ENCODE data around the gene TBCD.

- TF ChIP-seq TBP (optimal IDR thresholded peaks at IDR 0.05; ENCODE audit: low read depth, low read length): no peak
- no peak for TF ChIP-seq CTCF (IDR thresholded peaks at IDR 0.05 in 2 of 3, conservative IDR thresholded peaks at IDR 0.05 in 1 of 3; ENCODE audit: insufficient read depth in 2 of 3, low read depth in 1 of 3, low read length in 3 of 3)
- no peak for TF ChIP-seq FOXM1 (IDR thresholded peaks at IDR 0.05; ENCODE audit: low read depth)
- no peak for TF ChIP-seq FOXM1 (CRISPR knock-in tag; IDR thresholded peaks at IDR 0.05; ENCODE audit: low read depth)
- no peak for TF ChIP-seq ESRRA (IDR thresholded peaks at IDR 0.05; ENCODE audit: borderline replicate concordance, low read depth)
- TF ChIP-seq POLR2A (conservative IDR thresholded peaks at IDR 0.05): no peak
- TF ChIP-seq ZBTB1 (CRISPR knock-in tag; IDR thresholded peaks at IDR 0.05; ENCODE audit: borderline replicate concordance, low read depth): no peak
Observed at GRCh38 chr17:82797061-82797460, 45.2 kb downstream of the TBCD start.
